Liver (tissue), 3 donors: ENCODE data around the gene VSIG10L.

ENCODE experiments used
- RAD21 ChIP-seq, 2 donors: IDR thresholded peaks; 2 replicates each; pipeline ENCODE4 v1.6.1; 2016; ENCODE audit warnings: antibody characterized with exemption in 2 of 2, mild to moderate bottlenecking in 2 of 2
- SP1 ChIP-seq: IDR thresholded peaks from 2 replicates; pipeline ENCODE4 v1.6.1; 2018; ENCODE audit warnings: antibody characterized with exemption, mild to moderate bottlenecking
- TF ChIP-seq, protein P1 (sequence below): fragments of 150-350 bp; IDR thresholded peaks from 2 replicates; pipeline ENCODE4 v1.5.1; 2017; ENCODE audit warnings: improper control_type of control experiment, low read depth, low read length; ENCODE audit not compliant: missing input control
- TF ChIP-seq, protein P2 (sequence below): IDR thresholded peaks from 2 replicates; pipeline ENCODE4 v1.6.1; 2016; ENCODE audit warnings: antibody characterized with exemption
- TF ChIP-seq, protein P3 (sequence below): IDR thresholded peaks from 2 replicates; pipeline ENCODE4 v1.6.1; 2016; ENCODE audit warnings: antibody characterized with exemption
- donor health status: healthy.
- donor health status: healthy.

DNA sequence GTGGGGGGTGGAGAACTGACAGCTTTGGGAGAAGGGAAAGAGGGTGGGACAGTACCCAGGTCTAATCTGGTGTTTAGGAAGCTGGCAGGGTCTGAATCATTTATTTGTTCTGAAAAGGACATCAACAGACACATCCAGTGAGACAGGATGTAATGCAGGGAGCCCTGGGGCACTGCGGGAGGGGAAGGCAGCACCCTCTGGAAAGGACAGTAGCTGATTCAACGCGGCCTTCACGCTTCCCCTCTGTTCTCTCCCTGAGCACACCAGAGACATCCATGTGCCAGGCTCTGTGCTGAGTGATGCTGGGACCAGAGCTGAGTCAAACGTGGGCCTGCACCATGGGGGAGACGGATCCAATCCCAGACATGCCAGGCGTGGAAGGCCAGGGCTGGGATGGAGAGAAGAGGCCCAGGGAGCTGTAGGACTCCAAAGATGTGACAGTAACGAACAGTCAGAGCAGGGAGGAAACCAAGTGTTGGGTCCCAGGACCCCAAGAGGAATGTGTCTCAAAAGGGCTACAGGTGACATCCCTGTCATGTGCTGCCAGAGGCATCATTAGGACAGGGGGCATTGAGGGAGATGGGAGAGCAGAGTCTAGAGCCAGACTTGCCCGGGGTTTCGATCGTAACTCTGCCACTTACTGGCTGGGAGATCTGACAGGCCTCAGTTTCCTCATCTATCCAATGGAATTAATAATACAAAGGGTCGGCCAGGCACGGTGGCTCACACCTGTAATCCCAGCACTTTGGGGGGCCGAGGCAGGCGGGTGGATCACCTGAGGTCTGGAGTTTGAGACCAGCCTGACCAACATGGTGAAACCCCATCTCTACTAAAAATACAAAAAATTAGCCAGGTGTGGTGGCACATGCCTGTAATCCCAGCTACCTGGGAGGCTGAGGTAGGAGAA, 22.5 kb upstream of the VSIG10L start:
- TF ChIP-seq, protein P1, sequence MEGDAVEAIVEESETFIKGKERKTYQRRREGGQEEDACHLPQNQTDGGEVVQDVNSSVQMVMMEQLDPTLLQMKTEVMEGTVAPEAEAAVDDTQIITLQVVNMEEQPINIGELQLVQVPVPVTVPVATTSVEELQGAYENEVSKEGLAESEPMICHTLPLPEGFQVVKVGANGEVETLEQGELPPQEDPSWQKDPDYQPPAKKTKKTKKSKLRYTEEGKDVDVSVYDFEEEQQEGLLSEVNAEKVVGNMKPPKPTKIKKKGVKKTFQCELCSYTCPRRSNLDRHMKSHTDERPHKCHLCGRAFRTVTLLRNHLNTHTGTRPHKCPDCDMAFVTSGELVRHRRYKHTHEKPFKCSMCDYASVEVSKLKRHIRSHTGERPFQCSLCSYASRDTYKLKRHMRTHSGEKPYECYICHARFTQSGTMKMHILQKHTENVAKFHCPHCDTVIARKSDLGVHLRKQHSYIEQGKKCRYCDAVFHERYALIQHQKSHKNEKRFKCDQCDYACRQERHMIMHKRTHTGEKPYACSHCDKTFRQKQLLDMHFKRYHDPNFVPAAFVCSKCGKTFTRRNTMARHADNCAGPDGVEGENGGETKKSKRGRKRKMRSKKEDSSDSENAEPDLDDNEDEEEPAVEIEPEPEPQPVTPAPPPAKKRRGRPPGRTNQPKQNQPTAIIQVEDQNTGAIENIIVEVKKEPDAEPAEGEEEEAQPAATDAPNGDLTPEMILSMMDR, result no peak
- TF ChIP-seq SP1, result no peak
- TF ChIP-seq, protein P2, sequence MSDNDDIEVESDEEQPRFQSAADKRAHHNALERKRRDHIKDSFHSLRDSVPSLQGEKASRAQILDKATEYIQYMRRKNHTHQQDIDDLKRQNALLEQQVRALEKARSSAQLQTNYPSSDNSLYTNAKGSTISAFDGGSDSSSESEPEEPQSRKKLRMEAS, result no peak
- TF ChIP-seq RAD21 (IDR thresholded peaks at IDR 0.05), result no peak
- TF ChIP-seq, protein P3, sequence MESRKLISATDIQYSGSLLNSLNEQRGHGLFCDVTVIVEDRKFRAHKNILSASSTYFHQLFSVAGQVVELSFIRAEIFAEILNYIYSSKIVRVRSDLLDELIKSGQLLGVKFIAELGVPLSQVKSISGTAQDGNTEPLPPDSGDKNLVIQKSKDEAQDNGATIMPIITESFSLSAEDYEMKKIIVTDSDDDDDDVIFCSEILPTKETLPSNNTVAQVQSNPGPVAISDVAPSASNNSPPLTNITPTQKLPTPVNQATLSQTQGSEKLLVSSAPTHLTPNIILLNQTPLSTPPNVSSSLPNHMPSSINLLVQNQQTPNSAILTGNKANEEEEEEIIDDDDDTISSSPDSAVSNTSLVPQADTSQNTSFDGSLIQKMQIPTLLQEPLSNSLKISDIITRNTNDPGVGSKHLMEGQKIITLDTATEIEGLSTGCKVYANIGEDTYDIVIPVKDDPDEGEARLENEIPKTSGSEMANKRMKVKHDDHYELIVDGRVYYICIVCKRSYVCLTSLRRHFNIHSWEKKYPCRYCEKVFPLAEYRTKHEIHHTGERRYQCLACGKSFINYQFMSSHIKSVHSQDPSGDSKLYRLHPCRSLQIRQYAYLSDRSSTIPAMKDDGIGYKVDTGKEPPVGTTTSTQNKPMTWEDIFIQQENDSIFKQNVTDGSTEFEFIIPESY, result no peak
